ENCODE results near the gene SCAF11.

The SCAF11 gene

DNA sequence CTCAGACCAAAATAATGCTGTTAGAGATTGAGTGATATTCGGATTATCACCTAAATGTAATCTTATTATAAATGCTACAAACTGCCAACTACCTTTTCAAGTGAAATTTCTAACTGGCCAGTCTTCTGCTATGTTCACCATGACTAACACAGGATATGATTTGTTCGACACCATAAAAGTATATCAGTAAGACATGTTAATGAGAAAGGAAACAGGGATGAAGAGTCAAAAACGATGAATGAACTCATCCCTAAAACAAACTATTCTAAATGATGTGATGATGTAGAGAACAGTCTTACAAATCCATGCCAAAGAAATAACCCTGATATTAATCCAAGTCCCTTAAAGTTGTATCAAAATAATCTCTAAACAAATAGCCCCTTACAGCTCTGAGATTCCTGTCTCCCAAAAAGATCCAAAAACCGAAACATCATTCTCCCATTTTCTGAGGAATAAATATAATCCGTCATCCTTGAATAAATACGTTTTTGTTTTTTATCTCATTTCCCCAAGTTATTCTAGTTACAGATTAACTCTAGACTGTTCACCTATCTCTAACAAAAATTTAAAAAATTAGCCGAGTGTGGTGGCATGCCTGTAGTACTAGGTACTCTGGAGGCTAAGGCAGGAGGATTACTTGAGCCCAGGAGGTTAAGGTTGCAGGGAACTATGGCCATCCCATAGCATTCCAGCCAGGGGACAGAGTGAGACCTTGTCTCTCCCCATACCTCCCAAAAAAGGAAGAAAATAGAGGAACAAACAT lies 9.1 kb downstream of the SCAF11 start:
- DNase-seq (ENCODE audit: low spot score), result no peak

GRCh38 chr12:45980540-45980939 lies 9.8 kb downstream of the SCAF11 start:
- no peak for DNase-seq (ENCODE audit: low spot score)

DNA sequence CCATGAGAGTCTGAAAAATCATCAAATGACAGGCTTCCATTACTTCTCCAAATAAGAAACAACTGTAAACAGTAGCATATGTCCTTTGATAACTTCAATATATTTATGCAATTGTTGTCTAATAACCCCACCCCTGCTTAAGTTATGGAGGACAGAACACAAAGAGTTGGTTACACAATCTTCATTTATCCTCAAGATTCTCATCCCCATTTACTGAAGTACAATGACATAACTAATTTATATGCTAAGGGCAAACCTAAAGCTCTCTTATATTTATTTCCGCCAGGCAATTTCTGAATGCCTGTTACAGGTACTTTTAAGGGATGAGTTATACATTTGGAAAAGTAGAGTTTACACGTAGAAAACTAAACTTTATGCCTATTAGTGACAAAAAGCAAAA lies 12.3 kb downstream of the SCAF11 start:
- no peak for DNase-seq (ENCODE audit: low spot score)

DNA sequence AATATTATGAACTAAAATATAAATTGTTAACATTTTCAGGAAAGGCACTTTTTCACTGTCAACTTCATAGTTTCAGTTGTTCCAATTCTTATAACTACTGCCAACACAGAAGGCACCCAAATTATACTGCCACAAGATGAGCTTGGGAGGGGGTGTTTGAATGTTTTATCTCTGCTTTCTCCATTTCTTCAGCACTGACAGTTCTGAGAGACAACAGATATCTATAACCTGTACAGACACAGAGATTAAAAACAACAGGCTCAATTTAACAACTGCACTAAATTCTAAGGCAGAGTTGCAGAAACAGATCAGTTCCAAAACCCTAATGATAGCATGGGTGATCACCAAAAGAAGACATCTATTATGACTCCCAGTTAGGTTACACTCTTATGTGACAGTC lies 12.8 kb downstream of the SCAF11 start:
- DNase-seq (ENCODE audit: low spot score), result no peak

DNA sequence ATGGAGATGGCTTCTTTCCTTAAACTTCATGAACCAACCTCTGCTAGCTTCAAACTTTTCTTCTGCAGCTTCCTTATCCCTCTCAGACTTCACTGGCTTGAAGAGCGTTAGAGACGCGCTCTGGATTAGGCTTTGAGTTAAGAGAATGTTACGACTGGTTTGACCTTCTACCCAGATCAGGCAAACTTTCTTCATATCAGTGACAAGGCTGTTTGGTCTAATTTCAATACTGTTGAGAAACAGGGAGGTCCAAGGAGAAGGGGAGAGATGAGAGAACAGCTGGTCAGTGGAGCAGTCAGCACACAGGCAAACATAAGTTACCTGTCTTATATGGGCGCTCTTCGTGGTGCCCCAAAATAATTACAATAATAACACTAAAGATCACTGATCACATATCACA lies 14.9 kb downstream of the SCAF11 start:
- DNase-seq (ENCODE audit: low spot score), result no peak

DNA sequence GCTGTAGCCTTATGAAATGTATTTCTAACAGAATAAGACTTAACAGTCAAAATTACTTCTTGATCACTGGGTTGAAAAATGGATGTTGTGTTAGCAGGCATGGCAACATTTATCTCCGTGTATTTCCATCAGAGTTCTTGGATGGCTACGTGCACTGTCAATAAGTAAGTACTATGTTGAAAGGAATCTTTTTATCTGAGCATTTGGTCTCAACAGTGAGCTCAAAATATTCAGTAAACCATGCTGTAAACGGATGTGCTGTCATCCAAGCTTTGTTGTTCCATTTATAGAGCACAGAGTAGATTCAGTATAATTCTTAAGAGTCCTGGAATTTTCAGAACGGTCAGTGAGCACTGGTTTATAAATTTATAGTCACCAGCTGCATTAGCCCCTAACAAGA lies 15.5 kb downstream of the SCAF11 start:
- DNase-seq (ENCODE audit: low spot score), result no peak

GRCh38 chr12:45974171-45974719 lies 16.1 kb downstream of the SCAF11 start:
- DNase-seq (ENCODE audit: low spot score), result no peak

DNA sequence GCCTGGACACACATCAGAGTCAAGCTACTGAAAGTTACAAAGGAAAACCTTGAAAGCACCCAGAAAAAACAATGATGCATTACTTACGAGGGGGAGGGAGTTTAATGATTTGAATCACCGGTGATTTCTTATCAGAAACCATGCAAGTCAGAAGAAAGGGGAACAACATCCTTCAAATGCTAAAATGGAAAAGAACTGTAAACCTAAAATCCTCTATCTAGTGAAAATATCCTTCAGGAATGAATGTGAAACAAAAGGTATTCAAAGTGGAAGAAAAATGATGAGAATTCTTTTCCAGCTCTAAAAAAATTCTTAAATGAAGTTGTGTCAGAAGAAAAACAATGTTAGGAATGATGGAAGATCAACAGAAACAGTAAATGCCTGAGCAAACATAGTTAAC lies 16.8 kb downstream of the SCAF11 start:
- no peak for DNase-seq (ENCODE audit: low spot score)

GRCh38 chr12:45970391-45970790 lies 20.0 kb downstream of the SCAF11 start:
- no peak for DNase-seq (ENCODE audit: low spot score)

DNA sequence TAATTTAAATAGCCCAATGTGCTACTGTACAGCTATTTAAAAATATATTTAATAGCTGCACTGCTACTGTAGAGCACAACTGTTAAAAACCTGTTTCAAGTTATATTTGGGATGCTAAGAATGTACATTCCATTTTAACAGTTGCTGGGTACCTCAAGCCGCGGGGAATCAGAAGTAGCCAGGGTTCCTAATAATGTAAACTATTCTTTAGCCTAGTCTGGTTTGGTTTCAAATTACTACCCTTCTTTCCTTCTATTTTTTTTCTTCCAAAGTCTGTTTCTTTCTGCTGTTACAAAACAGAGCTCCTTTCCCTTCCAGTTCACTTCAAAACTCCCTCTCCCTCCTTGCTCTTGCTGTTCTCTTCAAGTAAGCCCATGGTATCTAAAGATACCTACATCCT lies 21.3 kb downstream of the SCAF11 start:
- no peak for DNase-seq (ENCODE audit: low spot score)

DNA sequence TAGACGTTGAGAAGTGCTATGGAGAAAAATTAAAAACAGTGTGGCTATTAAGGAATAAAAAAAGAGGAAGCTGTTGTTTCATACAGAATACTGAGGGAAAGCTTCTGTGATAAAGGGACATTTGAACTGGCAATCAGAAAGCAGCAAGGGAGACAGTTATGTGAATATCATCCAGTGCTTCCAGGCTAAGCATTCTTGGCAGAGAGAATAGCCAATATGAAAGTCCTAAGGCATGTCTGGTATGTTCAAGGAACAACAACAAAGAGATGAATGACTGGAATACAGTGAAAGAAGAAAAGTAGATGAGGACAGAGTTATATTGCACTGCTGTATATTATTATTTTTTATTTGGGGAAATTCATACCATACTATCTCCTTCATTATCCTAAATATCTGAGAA lies 23.9 kb downstream of the SCAF11 start:
- DNase-seq (ENCODE audit: low spot score), result no peak

DNA sequence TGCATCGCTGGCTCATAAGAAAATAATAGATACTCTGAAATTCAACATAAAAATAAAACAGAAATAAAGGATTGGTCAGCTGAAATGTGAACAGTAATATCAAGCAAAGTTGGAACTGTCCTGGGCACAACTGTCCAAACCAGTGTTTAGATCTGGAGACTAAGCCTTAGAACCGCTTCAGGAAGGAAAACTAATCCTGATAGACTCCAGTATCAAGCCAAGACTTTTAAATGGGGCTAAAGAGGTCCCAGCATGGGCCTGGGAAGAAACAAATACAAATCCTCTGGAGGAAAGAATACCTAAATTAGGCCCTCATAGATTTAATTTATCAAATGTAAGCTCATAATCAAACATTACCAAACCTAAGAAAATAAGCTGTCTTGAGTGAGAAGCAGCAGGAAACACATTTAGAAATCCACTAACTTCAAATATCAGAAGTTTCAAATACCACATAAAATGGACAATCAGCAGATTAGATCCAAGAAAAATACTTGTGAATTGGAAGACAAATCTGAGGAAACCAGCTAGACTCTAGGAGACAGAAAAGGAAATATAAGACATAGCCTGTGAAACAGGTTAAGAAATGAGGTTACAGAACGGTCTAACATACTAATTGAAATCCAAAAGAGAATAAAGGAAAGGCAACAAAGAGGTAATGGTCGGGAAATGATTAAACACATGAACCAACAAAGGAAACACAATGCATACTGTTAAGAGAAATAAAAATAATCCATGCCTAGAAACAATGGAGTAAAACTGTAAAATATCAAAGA lies 27.6 kb downstream of the SCAF11 start:
- no peak for DNase-seq (ENCODE audit: low spot score)

DNA sequence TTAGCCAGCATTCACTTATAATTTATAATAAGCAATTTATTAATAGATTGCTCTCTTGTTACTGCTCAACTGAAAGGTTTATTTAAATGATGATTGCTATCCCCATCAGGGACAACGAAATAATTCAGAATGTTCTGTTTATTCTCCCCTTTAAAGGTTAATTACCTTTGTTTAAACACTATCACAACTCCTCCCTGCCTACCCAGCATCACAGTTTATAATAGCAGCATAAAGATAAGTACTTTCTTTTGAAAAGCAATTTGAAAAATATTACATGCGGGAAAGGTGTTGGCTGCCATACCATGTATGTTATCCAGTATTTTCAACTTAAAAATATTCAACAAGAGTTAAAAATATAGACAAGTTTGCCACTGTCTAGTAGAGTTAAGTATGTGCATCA lies 30.6 kb downstream of the SCAF11 start:
- DNase-seq (ENCODE audit: low spot score), result no peak

DNA sequence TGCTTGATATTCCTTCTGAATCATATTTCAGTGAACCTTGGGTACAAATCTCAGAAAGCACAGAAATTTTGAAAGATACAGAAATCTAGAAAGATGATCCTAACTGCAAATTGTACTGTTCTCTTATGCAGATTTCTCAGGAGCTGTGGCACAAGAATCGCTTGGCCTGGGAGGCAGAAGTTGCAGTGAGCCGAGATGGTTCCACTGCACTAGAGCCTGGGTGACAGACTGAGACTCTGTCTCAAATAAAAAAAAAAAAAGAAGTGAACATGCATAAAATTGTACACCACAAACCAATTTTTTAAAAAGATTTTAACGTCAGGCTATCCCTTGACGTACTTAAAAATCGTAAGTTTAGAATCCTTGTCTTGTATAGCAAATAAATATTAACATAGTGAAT lies 31.3 kb downstream of the SCAF11 start:
- DNase-seq (ENCODE audit: low spot score), result no peak

GRCh38 chr12:45948546-45948945 lies 41.8 kb downstream of the SCAF11 start:
- DNase-seq (ENCODE audit: low spot score), result no peak

DNA sequence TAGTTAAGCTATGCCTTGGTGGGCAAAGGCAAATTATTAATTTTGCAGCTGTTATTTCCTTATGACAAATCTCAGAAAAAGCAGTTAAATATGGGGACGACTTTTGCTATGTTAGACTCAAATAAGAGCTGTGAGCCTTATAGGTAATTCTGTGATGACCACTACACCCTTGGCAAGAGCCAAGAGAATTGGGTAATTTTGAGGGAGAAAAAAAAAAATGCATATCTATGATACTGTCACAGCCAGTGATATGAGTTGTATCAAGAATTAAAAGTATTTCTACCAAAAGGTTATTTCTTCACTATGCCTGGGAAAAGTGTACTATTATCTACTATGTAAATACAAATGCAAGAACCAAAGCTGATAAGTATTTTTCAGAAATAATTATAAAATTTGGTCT lies 43.9 kb downstream of the SCAF11 start:
- no peak for DNase-seq (ENCODE audit: low spot score)

DNA sequence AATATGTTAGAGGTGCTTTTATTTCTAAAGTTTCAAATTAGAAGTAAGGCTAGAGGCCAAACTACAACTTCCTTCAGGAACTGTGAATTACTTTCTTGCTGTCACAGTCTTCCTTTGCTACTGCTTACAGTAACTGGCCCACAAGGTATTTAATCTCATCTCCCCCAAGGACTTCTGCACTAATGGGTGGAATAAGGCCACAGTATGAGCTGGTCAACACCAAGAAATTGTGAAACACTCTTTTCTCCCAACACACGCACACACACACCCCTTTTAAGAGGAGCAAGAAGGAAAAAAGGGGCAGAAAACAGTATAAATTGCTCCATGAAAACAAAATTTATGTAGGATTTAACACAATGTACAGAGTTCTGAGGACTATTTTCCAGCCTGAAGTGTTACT lies 45.6 kb downstream of the SCAF11 start:
- DNase-seq (ENCODE audit: low spot score), result no peak

- DNase-seq (ENCODE audit: low spot score), result no peak
Measured at GRCh38 chr12:45939759-45940158, 50.6 kb downstream of the SCAF11 start.

DNA sequence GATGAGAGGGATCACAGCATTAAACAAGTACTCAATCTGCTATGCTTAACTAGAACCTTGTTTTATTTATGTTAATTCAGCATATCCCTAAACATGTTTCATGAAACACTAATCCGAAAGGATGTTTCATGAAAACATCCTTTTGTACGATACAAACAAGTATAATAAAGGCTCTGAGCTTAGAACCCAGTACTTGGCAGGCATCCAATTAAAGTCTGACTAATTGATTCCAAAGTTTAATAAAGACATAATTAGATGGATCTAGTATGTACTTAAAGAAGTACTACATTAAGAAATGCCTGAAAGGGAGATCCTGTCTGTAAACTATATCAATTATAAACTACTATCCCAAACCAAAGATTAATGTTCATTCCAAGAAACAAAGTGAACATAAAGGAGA lies 51.8 kb downstream of the SCAF11 start:
- DNase-seq (ENCODE audit: low spot score), result no peak

- DNase-seq (ENCODE audit: low spot score), result no peak
Measured at GRCh38 chr12:45934956-45935355, 55.4 kb downstream of the SCAF11 start.

- no peak for DNase-seq (ENCODE audit: low spot score)
Measured at GRCh38 chr12:45933504-45933903, 56.9 kb downstream of the SCAF11 start.

DNA sequence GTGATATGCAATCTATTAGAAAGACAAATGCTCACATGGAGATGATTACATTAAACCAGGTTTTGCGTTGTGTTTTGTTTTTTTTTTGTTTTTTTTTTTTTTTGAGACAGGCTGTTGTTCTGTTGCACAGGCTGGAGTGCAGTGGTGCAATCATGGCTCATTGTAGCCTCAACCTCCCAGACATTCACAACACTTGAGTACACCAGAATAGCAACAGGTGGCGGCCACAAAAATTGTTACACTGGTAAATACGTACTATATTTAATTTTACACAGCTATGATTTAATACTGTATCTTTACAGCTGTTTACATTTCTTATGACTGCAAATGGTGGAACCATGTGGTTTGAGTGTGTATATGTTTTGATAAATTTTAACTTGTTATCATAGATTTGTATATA lies 60.0 kb downstream of the SCAF11 start:
- DNase-seq (ENCODE audit: low spot score), result no peak

DNA sequence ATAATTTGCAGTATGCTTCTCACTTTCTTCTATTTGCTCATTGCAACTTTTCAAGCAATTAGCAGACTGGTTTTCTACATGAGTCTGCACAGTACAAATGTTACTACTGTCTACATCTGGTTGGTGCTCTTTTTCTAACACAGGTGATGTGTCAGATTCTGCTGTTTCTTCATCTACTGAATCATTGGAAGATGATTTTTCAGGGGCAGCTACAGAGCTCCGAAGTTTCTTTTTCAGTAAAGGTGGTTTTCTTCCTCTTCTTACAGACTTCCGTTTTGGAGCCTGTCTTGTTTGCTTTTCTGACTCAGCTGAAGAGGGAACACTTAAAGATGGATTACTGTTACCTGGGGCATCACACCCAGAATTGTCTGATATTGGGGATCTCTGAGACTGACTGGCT lies 62.1 kb downstream of the SCAF11 start:
- no peak for DNase-seq (ENCODE audit: low spot score)

DNA sequence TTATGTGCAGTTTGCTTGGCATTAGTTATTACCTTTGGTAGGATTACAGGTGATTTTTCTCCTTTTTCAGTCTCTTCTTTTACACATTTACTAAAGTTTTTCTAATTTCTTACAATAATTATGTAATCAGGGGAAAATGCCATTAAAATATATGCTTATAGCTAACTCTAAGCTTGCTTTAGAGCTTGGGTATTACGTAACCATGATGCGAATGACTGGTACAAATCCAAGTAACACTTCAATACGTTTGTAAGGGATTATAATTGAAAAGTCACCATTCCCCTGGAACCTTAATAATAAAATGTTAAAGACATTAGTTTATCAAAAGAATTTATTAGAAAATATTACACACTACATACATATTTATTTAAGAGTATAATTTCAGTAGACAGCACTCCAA lies 71.6 kb downstream of the SCAF11 start:
- DNase-seq (ENCODE audit: low spot score), result no peak

Data from LoVo (cell line).